ENCODE measurements around the gene PEAR1.

The PEAR1 gene

DNA sequence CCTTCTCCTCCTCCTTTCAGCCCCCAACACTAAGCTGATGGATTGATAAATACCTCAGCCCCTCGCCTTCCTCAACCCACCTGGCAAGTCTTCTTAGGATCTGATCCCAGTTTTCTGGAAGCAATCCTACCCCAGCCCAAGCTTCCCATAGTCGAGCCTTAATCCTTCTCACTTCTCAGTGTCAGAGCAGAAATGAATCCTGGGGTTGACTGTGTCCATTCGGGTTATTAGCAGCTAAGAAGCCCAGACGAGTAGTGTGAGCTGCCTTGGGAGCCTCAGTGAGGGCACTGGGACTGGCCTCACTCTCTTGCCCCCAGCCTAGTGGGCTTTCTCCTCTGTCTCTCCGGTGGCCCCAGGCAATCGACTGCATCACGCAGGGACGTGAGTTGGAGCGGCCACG is 12.4 kb upstream of the PEAR1 start:
- in situ Hi-C loops (cut with MboI; ENCODE audit: low sequenced_read_pairs), result loop anchor here (10.0 kb wide), 1 partner anchor 86 kb away; no protein-coding TSS in a partner anchor

DNA sequence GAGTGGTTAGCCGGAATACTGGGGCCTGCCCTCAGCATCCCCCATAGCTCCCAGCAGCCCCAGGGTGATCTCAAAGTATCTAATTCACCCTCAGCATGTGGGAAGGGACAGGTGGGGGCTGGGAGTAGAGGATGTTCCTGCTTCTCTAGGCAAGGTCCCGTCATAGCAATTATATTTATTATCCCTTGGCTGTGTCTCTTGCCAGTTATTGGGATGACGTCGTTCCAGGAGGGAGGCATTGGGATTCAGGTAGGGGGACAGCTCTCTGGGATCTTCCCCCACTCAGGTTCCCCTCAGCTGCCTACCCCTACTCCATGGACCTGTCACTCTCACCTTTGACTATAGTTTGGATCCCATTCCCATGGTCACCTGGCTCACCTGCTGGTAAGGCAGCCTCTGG is 11.9 kb upstream of the PEAR1 start:
- in situ Hi-C loops (cut with MboI; ENCODE audit: low sequenced_read_pairs), result loop anchor here (10.0 kb wide), 1 partner anchor 87 kb away; no protein-coding TSS in a partner anchor

DNA sequence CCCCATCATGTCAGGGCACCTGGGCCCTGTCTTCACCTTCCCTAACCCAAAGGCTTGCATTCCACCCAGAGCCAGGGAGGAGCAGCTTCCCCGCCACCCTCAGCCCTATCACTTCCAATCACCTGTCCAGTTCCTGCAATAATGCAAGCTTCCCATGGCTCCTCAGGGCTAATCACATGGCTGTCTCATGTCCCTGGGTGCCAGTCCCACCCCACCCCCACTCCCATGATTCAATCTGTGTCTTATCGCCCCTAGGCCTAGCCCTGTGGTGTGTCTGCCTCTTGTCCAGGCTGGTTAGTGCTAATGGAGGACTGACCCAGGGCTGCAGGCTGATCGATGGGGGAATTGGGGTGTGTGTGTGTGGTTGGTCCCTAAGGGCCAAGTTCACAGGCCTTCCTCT is 11.0 kb upstream of the PEAR1 start:
- in situ Hi-C loops (cut with MboI; ENCODE audit: low sequenced_read_pairs), result loop anchor here (10.0 kb wide), 1 partner anchor 88 kb away; no protein-coding TSS in a partner anchor

DNA sequence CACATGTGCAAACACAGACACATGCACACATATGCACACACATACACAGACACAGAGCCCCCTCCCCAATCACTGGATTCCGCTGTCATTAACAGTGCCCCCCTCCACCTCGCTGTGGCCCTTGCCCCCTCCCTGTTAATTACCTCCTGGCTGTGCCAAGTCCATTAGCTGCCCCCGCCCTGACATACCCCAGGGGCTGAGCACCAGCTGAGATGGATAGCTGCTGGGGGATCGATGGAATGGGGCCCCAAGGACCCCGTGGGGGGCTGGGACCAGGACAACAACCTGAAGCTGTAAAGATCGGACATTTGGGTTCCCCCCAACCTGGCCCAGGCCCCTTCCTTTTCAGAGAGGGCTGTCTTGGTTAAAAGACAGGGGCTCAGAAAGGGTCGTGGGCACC is 9.6 kb upstream of the PEAR1 start:
- in situ Hi-C loops (cut with MboI; ENCODE audit: low sequenced_read_pairs), result loop anchor here (10.0 kb wide), 1 partner anchor 89 kb away; no protein-coding TSS in a partner anchor

DNA sequence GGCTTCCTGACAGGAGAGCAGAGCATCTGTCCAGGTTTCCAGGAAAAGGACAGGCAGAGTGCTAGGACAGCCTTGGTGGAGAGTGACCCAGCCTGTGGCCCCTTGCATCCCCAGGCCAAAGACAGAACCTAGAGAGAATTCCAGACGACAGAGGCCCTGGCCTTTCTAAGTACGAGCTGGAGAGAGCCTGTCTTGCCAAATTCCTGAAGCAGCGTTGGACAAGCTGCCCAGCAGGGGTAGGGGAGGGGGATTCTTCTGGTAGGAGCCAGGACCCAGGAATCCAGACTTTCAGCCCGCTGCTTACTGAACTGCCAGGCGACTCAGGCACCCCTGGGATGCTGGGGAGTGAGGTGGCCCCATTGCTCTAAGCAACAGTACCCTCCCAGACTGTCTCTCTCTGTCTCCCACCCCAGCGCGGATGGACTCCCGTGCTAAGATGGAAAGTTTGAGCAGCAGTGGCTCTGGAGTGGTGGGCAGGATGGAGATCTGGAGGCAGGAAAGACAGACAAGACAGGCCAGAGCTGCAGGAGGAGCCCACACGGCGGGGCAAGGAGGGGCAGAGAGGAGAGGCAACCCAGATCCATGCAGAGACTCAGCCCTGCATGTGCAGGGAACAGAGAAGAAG is 8.8 kb upstream of the PEAR1 start:
- in situ Hi-C loops (cut with MboI; ENCODE audit: low sequenced_read_pairs), result loop anchor here (10.0 kb wide), 1 partner anchor 90 kb away; no protein-coding TSS in a partner anchor

DNA sequence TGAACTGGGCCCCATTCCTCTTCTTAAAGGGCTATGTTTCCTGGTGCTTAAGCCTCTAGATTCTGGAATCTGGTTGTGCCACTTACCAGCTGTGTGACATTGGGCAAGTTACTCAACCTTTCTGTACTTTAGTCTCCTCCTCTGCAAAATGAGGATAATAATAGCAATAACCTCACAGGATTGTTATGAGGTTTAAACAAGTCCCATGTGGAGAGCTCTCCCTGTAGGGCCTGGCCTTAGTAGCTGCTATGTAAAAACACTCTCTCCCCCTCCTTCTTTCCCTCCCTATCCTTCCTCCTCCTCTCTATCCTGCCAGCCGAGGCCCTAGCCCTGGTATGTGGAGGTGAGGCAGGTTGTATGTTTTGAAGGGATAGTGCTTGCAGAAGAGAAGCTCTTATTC is 8.2 kb upstream of the PEAR1 start:
- in situ Hi-C loops (cut with MboI; ENCODE audit: low sequenced_read_pairs), result loop anchor here (10.0 kb wide), 1 partner anchor 91 kb away; no protein-coding TSS in a partner anchor

DNA sequence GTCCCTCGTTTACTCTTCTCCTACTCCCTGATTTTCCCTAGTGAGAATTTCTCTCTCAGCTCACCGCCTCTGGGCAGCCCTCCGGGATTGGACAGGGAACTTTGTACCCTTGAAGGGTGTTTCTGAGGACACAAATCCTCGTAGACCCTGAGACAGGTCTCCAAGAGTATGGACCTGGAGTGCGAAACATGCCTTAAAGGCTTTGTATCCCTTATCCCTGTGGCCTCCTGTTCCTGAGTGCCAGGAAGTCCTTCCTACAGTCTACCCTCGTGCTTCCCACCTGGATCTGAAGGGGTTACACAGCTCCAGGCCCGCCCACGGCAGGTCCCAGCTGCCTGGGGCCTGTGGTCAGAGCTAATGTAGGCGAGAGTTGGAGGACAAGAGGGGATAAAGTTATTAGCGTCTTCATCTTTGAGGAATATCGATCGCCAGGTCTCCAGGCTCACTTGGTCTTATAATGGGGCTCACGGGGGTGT is 7.6 kb upstream of the PEAR1 start:
- in situ Hi-C loops (cut with MboI; ENCODE audit: low sequenced_read_pairs), result loop anchor here (10.0 kb wide), 1 partner anchor 91 kb away; no protein-coding TSS in a partner anchor

DNA sequence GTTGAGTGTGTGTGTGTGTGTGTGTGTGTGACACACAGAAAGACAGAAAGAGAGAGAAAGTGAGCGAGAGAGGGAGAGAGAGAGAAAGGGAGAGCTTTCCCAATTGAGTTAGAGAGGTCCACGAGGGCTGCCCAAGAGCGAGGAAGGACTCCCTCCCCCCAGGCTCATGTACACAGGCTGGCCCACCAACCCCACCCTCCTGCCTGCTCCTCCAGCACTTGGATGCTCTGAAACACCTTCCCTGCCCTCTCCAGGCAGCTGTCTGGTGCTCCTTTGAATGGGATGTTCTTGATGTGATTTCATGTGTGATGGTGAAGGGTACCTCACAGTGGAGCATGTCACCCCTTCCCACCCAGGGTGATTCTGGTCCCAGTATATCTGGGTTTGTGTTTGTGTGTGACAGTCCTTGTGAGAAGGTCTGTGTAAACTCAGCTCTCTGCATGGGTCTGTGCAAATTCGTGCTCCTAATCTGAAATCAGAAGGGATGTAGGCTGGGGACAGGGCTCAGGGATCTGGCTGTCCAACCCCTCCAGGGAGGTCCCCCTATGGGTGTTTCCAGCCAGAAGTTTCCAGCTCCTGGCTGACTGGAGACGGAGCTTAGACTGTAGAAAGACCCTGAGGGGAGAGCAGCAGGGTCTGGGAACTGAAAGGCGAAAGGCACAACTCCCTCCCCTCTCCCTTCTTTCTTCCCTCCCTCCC is 6.8 kb upstream of the PEAR1 start:
- in situ Hi-C loops (cut with MboI; ENCODE audit: low sequenced_read_pairs), result loop anchor here (10.0 kb wide), 1 partner anchor 92 kb away; no protein-coding TSS in a partner anchor

DNA sequence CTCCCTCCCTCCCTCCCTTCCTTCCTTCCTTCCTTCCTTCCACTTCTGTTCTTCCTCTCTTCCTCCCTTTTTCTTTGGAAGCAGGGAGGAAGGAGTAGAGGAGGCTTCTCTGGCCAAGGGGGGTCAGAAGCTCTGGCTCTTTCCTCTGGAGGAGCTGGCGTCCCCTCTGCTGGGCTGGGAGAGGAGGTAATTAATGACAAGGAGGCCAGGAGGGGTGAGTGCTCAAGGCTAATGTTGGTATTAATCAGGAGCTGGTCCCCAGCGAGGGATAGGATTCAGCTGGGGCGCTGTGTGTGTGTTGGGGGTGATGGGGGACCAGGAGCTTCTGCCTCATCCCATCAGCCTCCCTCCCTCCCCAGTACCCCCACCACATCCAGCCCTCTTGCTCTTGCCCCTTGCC is 6.2 kb upstream of the PEAR1 start:
- in situ Hi-C loops (cut with MboI; ENCODE audit: low sequenced_read_pairs), result loop anchor here (10.0 kb wide), 1 partner anchor 93 kb away; no protein-coding TSS in a partner anchor

DNA sequence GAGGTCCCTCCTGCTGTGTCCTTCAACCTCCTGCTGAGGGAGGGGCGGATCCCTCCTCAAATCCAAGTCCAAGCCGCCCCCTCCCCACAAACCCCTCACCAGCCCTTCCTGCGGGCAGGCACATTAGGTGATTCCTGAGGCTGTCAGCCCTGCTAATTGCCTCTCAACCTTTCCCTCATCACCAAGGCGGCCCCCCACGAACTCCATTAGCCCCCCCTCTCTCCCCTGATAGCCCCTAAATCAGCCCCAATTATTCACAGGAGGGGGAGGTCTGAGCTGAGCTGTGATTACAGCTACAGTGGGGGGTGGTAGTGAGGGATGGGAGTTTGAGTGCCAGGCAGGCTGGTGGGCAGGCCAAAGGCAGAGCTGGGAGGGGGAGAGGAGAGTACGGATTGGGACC is 5.8 kb upstream of the PEAR1 start:
- in situ Hi-C loops (cut with MboI; ENCODE audit: low sequenced_read_pairs), result loop anchor here (10.0 kb wide), 1 partner anchor 93 kb away; no protein-coding TSS in a partner anchor

DNA sequence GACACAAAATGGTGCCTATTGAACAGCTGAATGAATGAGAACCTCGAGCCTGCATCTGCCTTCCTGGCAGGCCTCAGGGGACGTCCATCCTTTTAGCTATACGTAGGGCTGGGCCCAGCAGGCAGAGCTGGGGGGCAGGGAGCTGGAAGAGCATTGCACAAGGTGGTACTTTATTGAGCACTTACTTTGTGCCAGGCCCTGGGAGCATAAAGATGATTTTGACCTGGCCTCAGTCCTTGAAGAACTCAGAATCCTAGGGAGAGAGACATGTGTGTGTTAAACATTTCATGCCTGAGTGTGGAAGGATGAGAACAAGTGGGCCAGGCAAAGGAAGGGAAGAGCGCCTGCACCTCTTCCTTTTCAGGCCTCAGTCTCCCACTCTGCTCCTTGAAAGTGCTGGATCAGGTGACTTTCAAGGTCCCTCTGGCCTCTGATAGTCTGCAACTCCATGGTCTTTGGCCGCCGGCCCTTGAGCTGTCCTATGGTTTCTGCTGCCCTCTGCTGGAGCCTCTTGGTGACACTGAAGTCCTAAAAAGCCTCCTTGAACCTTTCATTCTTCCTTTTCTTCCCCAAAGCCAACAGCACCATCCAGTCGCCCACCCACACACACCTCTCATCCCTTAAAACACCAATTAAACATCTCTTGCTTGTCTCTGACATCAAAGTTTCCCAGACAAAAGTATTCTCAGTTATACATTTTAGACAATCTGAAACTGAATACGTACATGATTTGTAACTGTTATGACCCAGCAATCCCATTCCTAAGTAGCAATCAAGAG is 3.5 kb upstream of the PEAR1 start:
- in situ Hi-C loops (cut with MboI; ENCODE audit: low sequenced_read_pairs), result loop anchor here (10.0 kb wide), 1 partner anchor 95 kb away; no protein-coding TSS in a partner anchor

DNA sequence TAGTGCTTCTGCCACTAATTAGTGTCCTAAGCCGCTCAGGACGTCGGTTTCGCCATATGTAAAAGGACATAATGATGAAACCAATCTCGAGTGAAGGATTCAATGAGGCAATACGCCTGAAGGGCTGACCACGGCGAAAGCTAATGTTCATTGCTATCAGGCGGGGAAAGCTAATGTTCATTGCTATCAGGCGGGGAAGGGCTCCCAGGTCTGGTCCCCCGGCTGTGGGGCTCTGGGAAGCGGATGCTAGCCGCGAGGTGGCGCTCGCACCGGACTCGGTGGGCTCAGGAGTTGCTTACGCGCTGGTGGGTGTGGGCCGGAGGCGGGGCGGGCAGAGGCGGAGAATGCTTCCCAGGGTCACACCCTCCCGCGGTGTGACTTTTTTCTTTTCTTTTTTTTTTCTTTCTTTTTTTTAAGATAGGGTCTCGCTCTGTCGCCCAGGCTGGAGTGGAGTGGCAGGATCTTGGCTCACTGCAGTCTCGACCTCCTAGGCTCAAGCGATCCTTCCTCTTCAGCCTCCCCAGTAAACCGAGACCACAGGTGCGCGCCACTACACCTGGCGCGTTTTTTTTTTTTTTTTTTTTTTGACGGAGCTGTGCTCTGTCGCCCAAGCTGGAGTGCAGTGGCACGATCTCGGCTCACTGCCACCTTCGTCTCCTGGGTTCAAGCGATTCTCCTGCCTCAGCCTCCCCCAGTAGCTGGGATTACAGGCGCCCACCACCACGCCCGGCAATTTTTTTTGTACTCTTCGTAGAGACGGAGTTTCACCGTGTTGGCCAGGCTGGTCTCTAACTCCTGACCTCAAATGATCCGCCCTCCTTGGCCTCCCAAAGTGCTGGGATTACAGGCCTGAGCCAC is 1.1 kb upstream of the PEAR1 start:
- in situ Hi-C loops (cut with MboI; ENCODE audit: low sequenced_read_pairs), result no loop called here

DNA sequence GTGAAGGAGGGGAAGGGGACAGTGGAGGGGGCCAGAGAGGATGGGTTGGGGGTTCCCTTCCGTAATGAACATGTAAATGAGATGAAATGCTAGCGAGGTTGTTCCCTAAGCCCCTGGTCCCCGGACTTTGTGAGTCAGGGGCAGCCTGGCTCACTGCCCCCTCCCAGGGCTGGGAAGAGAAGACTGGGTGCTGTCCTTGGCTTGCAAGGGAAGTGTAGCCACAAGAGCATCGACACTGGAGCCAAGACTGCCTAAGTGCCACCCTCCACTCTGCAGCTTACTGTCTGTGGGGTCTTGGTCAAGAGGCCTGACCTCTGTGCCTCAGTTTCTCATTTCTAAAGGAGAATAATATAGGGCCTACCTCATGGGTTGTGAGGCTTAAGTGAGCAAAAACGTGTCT is 483 bp downstream of the PEAR1 start:
- in situ Hi-C loops (cut with MboI; ENCODE audit: low sequenced_read_pairs), result no loop called here

DNA sequence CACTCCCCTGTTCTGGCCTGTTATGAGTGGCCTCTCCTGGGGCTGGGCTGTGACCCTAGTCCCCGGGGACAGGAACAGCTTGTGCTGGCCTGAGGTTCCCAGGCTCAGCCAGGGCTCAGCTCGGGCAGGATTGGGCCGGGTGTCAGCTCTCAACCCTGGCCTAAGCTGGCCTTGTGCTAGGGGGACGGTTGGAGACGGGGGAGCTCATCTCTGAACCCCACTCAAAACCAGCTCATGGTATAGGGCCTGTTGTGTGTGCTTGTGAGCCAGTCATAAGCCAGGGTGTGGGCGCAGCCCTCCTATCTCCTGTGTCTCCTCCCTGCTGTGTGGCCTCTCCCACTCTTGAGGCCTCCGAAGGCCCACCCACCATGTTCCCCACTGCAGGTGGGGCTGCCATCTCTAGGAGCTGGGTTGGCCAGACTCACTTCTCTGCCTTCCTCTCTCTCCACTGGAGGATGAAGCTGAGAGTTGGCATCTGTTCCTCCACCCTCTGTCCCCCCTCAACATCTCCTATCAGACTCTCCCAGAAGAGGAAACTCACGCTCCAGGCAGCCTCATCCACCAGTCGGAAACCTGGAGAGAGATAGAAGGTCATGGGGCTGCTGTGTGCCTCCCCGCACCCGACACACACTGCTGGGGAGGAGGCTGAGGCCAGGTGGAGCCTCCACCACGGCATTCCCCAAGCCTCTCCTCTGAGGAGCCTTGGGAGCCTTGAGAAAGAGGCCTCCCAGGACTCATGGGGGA is 1.4 kb downstream of the PEAR1 start:
- in situ Hi-C loops (cut with MboI; ENCODE audit: low sequenced_read_pairs), result no loop called here

DNA sequence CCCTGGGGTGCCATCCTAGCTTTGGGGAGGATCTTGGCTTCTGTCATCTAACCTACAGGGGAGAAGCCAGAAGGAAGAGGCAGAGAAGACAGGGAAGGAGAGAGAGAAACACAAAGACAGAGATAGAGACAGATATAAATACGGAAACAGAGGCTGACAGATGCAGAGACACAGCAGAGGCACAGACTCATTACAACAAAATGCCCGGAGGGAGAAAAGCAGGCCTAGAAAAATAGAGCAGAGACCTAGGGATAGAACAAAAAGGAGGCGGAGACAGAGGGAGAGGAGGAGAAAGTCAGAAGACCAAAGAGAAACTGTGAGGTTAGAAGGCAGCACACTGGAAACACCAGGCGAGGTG is 1.9 kb downstream of the PEAR1 start:
- in situ Hi-C loops (cut with MboI; ENCODE audit: low sequenced_read_pairs), result no loop called here

DNA sequence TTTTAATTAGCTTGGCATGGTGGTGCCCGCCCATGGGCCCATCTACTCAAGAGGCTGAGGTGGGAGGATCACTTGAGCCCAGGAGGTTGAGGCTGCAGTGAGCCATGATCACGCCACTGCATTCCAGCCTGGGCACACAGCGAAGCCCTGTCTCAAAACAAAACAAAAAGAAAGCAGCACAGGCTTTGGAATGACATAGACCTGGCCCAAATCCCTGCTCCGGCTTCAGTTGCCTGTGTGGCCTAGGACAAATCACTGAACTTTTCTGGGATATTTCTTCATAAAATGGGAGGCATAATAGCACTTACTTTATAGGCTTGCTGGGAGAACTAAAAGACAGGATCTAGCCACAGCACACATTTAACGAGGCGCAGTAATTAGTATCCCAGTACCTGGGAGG is 2.4 kb downstream of the PEAR1 start:
- in situ Hi-C loops (cut with MboI; ENCODE audit: low sequenced_read_pairs), result no loop called here

DNA sequence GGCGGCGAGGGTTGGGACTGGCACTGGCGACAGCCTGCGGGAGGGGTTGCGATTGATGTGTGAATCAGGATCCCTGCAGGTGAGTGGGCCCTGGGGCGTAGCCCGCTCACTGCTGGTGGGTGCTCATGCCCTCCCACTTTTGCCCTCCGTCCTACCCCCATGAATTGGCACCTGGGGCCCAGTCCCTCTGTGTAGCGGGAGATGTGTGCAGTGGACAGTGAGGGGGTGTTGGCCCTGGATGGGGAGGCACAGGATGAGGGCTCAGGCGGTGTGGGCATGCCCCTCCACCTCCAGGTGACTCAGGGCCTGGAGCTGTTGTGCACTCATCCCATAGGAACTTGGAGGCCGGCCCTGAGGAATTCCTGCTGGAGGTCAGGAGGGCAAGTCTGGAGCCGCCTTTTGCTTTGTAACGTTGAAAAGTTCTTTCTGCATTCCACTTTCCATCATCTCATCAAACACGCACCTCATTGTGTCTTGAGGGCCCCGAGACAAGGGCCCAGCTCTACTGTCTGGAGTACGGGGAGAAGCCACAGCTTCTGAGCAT is 3.0 kb downstream of the PEAR1 start:
- in situ Hi-C loops (cut with MboI; ENCODE audit: low sequenced_read_pairs), result no loop called here

DNA sequence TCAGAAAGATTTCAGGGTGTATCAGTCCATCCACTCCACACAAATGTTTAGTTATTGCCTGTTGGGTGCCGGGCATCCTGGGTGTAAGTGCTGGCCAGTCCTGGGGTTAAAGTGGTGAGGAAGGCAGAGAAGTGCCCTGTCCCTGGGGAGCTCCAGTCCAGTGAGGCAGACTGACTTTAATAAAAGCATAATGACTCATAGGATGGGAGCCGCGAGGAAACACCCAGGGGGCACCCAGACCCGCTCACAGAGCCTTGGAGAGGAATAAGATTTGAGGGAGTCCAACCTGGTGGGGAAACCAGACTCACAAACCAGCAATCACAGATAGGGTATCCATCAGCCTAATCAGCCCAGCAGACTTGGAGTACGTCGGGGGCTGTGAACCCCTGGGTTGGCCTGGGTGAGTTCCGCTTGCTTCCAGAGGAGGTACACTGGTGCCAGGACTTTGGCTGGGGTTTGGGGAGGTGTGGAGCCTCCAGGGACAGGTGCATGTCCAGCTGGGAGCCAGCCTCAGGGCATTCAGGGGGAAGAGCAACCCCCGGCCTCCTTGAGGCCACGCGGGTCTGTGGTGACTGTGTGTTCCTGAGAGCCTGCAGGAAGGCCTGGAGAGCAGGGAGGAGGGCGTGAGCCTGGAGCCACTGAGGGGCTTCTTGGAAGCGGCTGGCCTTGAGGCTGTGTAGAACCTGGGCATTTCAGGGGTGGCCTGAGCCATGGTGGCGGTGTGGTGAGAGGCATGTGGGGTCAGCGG is 3.7 kb downstream of the PEAR1 start:
- in situ Hi-C loops (cut with MboI; ENCODE audit: low sequenced_read_pairs), result no loop called here

DNA sequence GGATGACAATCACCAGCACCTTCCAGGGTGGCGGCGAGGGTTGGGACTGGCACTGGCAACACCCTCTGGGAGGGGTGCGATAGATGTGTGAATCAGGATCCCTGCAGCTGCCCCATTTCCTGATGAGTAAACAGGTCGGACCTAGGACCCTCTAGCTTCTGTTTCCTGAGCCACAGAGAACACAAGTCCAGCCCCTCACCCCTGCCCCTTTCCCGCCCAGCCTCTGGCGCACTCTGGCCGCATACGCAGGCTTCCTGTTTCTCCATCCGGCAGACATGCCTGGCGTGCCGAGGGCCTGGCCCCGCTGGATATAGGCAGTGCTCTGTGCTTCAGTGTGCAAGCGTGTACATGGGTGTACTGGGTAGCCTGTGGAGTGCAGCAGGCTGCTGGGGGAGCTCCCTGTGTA is 4.6 kb downstream of the PEAR1 start:
- in situ Hi-C loops (cut with MboI; ENCODE audit: low sequenced_read_pairs), result no loop called here
